HG02981 (cell line): Measurements from ENCODE around the gene KCNT2.
"Not testable (repeated sequence)": the region's sequence is repeated elsewhere in the genome, so short reads cannot be mapped to it uniquely, and the experiment has no call there.

Experiments used
- ATAC-seq: cut with Tn5 transposase; IDR thresholded peaks from one replicate; pipeline ENCODE4 v1.9.1; 2021; ENCODE audit warnings: mild to moderate bottlenecking, moderate library complexity; ENCODE audit not compliant: unreplicated experiment

The KCNT2 gene

DNA sequence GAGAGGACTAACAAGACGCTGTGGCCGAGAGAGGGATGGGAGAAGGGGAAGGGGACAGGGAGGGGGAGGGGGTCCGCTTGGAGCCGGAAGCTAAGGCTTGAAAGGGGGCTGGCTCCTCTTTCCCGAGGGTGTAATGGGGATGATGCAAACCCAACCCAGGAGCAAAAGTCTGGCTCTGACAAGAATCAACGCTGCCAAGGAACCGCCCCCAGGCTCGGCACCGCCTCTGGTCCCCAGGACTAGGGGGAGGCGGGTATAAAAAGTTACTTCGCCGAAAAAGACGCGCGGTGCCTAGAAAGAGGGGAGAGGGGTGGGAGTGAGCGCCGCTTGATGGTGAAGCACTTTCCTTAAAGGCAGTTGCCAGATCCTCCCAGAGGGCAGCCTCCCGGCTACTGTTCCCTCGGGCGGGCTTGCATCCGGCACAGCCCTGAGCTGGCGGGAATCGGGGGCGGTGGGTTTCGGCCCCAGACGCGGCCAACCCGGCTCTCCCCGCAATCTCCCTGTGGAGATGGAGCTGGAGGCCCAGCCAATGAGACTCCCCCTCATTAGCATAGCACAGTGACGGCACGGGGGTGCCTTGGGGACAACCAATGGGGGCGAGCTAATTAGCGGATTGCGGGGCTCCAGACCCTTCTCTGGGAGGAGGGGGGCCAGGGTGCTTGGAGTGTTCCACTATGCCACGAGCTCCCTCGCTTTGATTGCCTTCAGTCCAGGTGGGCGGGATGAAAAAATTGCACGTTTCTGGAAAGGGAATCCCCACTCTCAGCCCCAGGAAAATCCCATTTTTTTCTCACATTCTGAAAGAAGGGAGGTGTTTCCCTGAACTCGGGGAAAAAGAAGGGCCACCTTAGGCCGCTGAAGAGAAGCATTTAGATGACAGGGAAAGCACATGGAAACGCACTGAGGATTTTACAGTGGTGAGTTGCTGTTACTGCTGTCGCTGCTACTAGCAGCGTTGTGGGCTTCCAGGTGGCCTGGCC, at the start of gene KCNT2:
Gene KCNT2 (minus strand): TSS at position 51 of the 980 bp plus-strand sequence. CDS start 131 bp downstream, outside the sequence.
- ATAC-seq: no peak

GRCh38 chr1:196655494-196655893, 47.3 kb upstream of the KCNT2 start:
- no peak for ATAC-seq

GRCh38 chr1:196655071-196655470, 46.8 kb upstream of the KCNT2 start:
- no peak for ATAC-seq

DNA sequence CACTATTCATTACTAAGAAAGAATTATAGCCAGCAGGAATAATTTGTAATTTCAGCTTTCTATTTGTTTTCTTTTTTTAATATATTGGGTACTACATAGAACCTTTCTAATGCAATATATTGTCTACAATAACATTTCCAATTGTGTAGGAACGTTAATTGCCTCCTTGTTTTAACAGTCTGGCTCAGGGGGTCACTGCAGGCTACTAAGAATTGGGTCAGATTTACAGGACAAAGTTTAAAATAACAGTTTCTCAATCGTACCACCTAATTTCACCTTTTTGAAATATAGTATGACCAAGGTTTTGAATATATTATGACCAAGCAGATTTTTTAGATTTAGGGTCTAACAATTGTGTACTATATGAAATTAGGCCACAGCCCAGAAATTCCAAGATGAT, 46.0 kb upstream of the KCNT2 start:
- no peak for ATAC-seq

- ATAC-seq: no peak
Measured at GRCh38 chr1:196651637-196652215, 43.5 kb upstream of the KCNT2 start, which contains the start of gene CFH. Gene CFH (plus strand): TSS chr1:196652043. CDS start chr1:196652118, 75 bp downstream.

DNA sequence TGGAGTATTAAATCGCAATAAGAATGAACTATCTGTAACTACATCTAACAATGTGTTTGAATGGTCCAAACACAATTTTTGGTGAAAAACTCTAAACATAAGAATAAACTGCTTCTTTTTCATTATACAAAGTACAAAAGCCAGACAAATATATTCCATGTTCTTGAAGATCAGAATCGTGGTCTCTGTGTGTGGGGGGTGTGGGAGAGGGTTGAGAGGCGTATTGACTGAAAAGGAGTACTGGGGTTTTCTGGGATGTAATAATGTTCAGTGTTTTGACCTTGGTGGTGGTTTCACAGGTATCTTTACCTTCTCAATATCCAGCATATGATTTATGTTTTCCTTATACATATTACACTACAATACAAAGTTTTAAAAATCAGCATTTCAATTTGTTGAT, 42.8 kb upstream of the KCNT2 start:
- ATAC-seq: no peak

GRCh38 chr1:196650403-196650802, 42.2 kb upstream of the KCNT2 start:
- ATAC-seq: no peak

DNA sequence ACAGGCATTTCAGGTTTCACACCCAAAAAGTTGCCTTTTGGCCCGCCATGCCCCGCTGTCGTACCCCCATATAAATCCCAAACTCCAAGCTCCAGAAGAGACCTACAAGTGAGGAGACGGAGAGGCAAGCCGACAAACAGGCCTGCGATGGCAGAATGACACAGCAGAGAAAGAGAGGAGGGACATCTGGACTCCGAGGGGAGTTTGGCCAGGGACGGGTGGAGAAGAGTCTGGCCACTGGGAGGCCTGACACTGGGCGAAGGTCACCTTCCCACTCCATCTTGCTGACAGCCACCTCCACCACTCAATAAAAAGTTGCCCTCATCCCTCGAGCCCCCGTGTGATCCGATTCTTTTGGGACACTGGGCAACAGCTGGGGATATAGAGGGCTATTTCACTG, 41.8 kb upstream of the KCNT2 start:
- ATAC-seq: no peak

DNA sequence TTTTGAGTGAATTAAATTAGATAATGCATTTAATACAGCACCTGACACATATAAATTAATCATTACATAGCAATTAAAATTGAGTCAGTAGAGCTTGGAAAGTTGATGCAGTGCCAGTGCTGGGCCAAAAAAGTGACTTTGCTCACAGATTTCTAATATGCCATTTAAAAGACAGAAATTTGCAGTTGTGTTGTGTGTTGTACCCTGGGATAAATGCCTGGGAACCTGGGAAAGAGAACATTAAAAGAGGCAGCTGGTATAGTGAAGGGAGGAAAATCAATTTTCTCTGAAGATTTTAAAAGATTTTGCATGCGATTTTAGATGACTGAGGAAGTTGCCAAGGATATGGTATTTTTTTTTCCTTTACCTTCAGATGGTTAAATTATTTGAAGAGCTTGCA, 32.7 kb upstream of the KCNT2 start:
- ATAC-seq: no peak

- not testable (repeated sequence) for ATAC-seq
Measured at GRCh38 chr1:196639291-196639690, 31.1 kb upstream of the KCNT2 start.

- no peak for ATAC-seq
Measured at GRCh38 chr1:196638466-196638865, 30.2 kb upstream of the KCNT2 start.

GRCh38 chr1:196637606-196638005, 29.4 kb upstream of the KCNT2 start:
- ATAC-seq: no peak

- ATAC-seq: no peak
Measured at GRCh38 chr1:196628838-196629237, 20.6 kb upstream of the KCNT2 start.

DNA sequence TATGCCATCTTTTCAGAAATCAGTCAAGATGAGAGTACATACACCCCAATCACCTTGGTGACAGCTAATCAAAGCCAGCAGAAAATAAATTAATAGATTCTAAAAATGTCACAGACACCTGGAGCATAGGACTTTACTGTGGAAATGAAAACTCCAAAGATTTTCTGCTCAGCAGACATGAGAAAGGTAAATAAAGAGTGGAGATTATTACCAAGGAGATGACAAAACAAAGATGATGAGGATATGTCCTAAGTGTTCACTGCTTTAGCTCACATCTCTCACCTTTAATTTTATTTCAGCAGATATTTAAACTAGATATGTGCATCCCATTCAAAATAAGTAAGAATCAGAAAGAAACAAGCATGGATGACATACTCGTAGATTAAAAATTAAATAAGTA, 14.8 kb upstream of the KCNT2 start:
- no peak for ATAC-seq

- ATAC-seq: no peak
Measured at GRCh38 chr1:196619721-196620120, 11.5 kb upstream of the KCNT2 start.

GRCh38 chr1:196611873-196612272, 3.6 kb upstream of the KCNT2 start:
- no peak for ATAC-seq

- ATAC-seq: no peak
Measured at GRCh38 chr1:196609370-196609737, 1.1 kb upstream of the KCNT2 start.

- no peak for ATAC-seq
Measured at GRCh38 chr1:196607981-196608380, 259 bp downstream of the KCNT2 start.

DNA sequence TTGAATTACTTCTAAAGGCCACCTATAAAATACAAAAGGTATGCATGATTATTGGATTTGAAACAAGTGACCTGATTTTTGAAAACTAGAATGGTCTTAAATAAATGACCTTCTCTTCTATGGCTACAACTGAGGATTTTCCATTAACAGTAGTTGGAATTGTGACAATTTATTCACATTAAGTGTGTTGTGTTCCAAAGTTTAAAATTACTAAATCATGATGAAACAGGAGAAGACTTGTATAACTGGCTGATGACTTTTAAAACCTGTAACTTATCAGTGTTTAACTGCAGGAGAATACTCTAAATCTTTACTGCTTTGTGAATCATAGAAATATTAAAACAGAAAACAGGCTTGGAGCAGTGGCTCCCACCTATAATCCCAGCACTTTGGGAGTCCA, 4.6 kb downstream of the KCNT2 start:
- ATAC-seq: no peak

GRCh38 chr1:196598942-196599748, 9.1 kb downstream of the KCNT2 start:
- no peak for ATAC-seq

DNA sequence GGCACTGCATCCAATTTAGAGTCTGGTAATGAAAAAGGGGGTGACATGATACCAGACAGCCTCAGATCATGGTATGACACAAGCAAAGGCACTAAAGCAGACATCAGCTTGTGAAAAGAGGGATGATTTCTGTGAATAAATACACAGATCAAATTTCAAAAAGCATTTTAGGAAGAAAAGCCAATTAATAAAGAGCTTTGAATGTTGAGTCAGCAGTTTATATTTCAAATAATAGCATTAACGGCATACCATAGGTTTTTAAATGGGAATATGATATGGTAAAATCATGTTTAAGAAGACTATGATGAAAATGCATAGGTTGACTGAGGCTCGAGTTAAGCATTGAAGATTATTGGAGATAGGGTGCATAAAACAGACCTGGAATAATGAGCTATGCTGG, 13.5 kb downstream of the KCNT2 start:
- ATAC-seq: no peak
